ENCODE results near the gene P4HB.

Gene P4HB

GRCh38 chr17:81891303-81891552 lies 30.9 kb upstream of the P4HB start:
- H3K9me2 ChIP-seq (replicated peaks; ENCODE audit: insufficient read depth, low read length) = no peaks in the 10 kb centered on the region
- H3K36me3 ChIP-seq (replicated peaks; ENCODE audit: insufficient read depth, low read length) = peaks cover 26% of the 10 kb centered on the region
- no peak overlapping the region for H3K4me2 ChIP-seq (ENCODE audit: low read depth, low read length)
- peak overlapping the region; percentile 91; the same call in 1 of the 2 replicates for H3K27ac ChIP-seq (ENCODE audit: low read length)
- no peaks in the 10 kb centered on the region for H4K20me1 ChIP-seq (ENCODE audit: insufficient read depth, low read length)
- peaks cover 66% of the 10 kb centered on the region for H3K79me2 ChIP-seq (ENCODE audit: low read length)
- H3K4me3 ChIP-seq (ENCODE audit: low read length) = peak overlapping the region; percentile 71; the same call in 1 of the 2 replicates
- peak overlapping the region; percentile 90 for H3K9ac ChIP-seq (ENCODE audit: low read length)
- H2AFZ ChIP-seq (ENCODE audit: low read length) = no peak overlapping the region
- H3F3A ChIP-seq (ENCODE audit: insufficient read depth, low read length) = peaks cover 5% of the 10 kb centered on the region
- TF ChIP-seq EZH2phosphoT487 (IDR thresholded peaks at IDR 0.05; ENCODE audit: low read length) (no peak), CTCF (IDR thresholded peaks at IDR 0.05; ENCODE audit: low read length) (no peak), EZH2 (optimal IDR thresholded peaks at IDR 0.05; ENCODE audit: low read depth, low read length) (no peak)
- H3K9me3 ChIP-seq (replicated peaks; ENCODE audit: insufficient read depth, low read length) = no peaks in the 10 kb centered on the region
- no peak for DNase-seq
- H3K4me1 ChIP-seq (ENCODE audit: low read length) = peaks cover 10% of the 10 kb centered on the region
- H3K27me3 ChIP-seq (replicated peaks; ENCODE audit: insufficient read depth, low read length) = no peaks in the 10 kb centered on the region

- Histone ChIP-seq H2AFZ (ENCODE audit: low read length) (no peak overlapping the region), H3K27me3 (replicated peaks; ENCODE audit: insufficient read depth, low read length) (no peaks in the 10 kb centered on the region), H3K79me2 (ENCODE audit: low read length) (peaks cover 72% of the 10 kb centered on the region), H3K4me1 (ENCODE audit: low read length) (peaks cover 10% of the 10 kb centered on the region), H3K9me3 (replicated peaks; ENCODE audit: insufficient read depth, low read length) (no peaks in the 10 kb centered on the region), H3K9me2 (replicated peaks; ENCODE audit: insufficient read depth, low read length) (no peaks in the 10 kb centered on the region), H3K9ac (ENCODE audit: low read length) (peak overlapping the region; percentile 80), H3F3A (ENCODE audit: insufficient read depth, low read length) (peaks cover 5% of the 10 kb centered on the region), H3K4me3 (ENCODE audit: low read length) (peak overlapping the region; percentile 71), H3K27ac (ENCODE audit: low read length) (peak overlapping the region; percentile 51; the same call in 1 of the 2 replicates), H3K36me3 (replicated peaks; ENCODE audit: insufficient read depth, low read length) (peaks cover 26% of the 10 kb centered on the region), H4K20me1 (ENCODE audit: insufficient read depth, low read length) (no peaks in the 10 kb centered on the region), H3K4me2 (ENCODE audit: low read depth, low read length) (peak overlapping the region; percentile 89)
- peak; percentile 46 for DNase-seq
- no peak for TF ChIP-seq EZH2 (optimal IDR thresholded peaks at IDR 0.05; ENCODE audit: low read depth, low read length)
- TF ChIP-seq CTCF (IDR thresholded peaks at IDR 0.05; ENCODE audit: low read length) = no peak
- no peak for TF ChIP-seq EZH2phosphoT487 (IDR thresholded peaks at IDR 0.05; ENCODE audit: low read length)
Observed at GRCh38 chr17:81890447-81891302, 30.3 kb upstream of the P4HB start.

- TF ChIP-seq EZH2phosphoT487 (IDR thresholded peaks at IDR 0.05; ENCODE audit: low read length) = no peak
- no peak for TF ChIP-seq EZH2 (optimal IDR thresholded peaks at IDR 0.05; ENCODE audit: low read depth, low read length)
- TF ChIP-seq CTCF (IDR thresholded peaks at IDR 0.05; ENCODE audit: low read length) = no peak
- Histone ChIP-seq H3K9me2 (replicated peaks; ENCODE audit: insufficient read depth, low read length) (no peaks in the 10 kb centered on the region), H3K27me3 (replicated peaks; ENCODE audit: insufficient read depth, low read length) (no peaks in the 10 kb centered on the region), H3K36me3 (replicated peaks; ENCODE audit: insufficient read depth, low read length) (peaks cover 26% of the 10 kb centered on the region), H4K20me1 (ENCODE audit: insufficient read depth, low read length) (no peaks in the 10 kb centered on the region), H3K4me2 (ENCODE audit: low read depth, low read length) (peak overlapping the region; percentile 89; the same call in 1 of the 2 replicates), H3K4me3 (ENCODE audit: low read length) (no peak overlapping the region), H2AFZ (ENCODE audit: low read length) (no peak overlapping the region), H3K9me3 (replicated peaks; ENCODE audit: insufficient read depth, low read length) (no peaks in the 10 kb centered on the region), H3K4me1 (ENCODE audit: low read length) (peaks cover 10% of the 10 kb centered on the region), H3K79me2 (ENCODE audit: low read length) (peaks cover 74% of the 10 kb centered on the region), H3F3A (ENCODE audit: insufficient read depth, low read length) (peaks cover 9% of the 10 kb centered on the region), H3K9ac (ENCODE audit: low read length) (peak overlapping the region; percentile 80; the same call in 1 of the 2 replicates), H3K27ac (ENCODE audit: low read length) (no peak overlapping the region)
- no peak for DNase-seq
Observed at GRCh38 chr17:81889602-81890001, 29.3 kb upstream of the P4HB start.
